Coronary artery (tissue), 2 donors: Measurements from ENCODE around the gene BRIX1.

Source experiments
- DNase-seq: peaks from one replicate; pipeline ENCODE4 v3.0.0-alpha.2; 2017; ENCODE audit warnings: low spot score
- H3K27ac ChIP-seq, 2 donors: fragments of 200-600 bp; sonication (generic); one replicate each; pipeline ENCODE4 v1.5.1; 2016 to 2019
- H3K4me3 ChIP-seq: fragments of 200-600 bp; sonication (generic); 2 replicates; pipeline ENCODE4 v1.5.1; 2016; ENCODE audit warnings: mild to moderate bottlenecking, moderate library complexity
- TF ChIP-seq, protein P1 (sequence below): fragments of 200-600 bp; sonication (generic); IDR thresholded peaks from one replicate; pipeline ENCODE4 v1.5.1; 2019; ENCODE audit warnings: antibody characterized with exemption

BRIX1 gene

GRCh38 chr5:34923694-34924461 lies 8.4 kb downstream of the BRIX1 start:
- H3K27ac ChIP-seq = no peak overlapping the region

GRCh38 chr5:34924462-34924765 lies 8.9 kb downstream of the BRIX1 start:
- Histone ChIP-seq H3K27ac (no peak overlapping the region), H3K4me3 (no peak overlapping the region)
- DNase-seq = no peak
- TF ChIP-seq, protein P1, sequence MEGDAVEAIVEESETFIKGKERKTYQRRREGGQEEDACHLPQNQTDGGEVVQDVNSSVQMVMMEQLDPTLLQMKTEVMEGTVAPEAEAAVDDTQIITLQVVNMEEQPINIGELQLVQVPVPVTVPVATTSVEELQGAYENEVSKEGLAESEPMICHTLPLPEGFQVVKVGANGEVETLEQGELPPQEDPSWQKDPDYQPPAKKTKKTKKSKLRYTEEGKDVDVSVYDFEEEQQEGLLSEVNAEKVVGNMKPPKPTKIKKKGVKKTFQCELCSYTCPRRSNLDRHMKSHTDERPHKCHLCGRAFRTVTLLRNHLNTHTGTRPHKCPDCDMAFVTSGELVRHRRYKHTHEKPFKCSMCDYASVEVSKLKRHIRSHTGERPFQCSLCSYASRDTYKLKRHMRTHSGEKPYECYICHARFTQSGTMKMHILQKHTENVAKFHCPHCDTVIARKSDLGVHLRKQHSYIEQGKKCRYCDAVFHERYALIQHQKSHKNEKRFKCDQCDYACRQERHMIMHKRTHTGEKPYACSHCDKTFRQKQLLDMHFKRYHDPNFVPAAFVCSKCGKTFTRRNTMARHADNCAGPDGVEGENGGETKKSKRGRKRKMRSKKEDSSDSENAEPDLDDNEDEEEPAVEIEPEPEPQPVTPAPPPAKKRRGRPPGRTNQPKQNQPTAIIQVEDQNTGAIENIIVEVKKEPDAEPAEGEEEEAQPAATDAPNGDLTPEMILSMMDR = no peak

More at GRCh38 chr5:34923694-34924461, 8.4 kb downstream of the BRIX1 start:
- no peak for DNase-seq
- TF ChIP-seq, protein P1 = no peak
- H3K4me3 ChIP-seq = no peak overlapping the region

DNA sequence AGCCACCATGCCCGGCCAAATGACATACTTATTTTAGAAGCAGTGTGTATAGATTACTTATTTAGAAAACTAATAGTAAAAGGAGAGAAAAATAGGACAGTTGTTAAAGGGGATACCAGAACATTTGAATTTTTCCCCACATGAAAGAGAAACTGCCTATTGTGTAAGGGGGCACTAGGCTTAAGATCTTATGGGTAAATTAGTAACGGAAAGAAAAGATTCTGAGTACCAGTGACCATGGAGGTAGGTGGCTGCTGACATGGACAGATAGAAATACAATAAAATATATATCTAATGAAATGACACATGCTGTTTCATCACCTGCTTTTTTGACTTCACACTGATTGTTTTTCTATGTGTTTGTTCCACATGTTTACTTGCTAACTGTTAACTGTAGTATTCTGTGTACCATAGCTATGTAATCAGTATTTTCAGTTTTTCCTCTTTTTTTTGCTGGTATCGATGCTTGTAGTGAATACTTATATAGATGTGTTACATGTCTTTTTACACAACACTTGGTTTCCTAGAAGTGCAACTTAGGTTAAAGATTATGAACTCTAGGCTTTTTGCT lies 10.9 kb downstream of the BRIX1 start:
- DNase-seq = no peak
- TF ChIP-seq, protein P1 = no peak
- H3K27ac ChIP-seq = no peak overlapping the region
- H3K4me3 ChIP-seq = no peak overlapping the region

- H3K27ac ChIP-seq = no peak overlapping the region
- no peak overlapping the region for H3K4me3 ChIP-seq
- DNase-seq = no peak
- TF ChIP-seq, protein P1 = no peak
These were observed 12.3 kb downstream of the BRIX1 start for GRCh38 chr5:34927785-34928184.

DNA sequence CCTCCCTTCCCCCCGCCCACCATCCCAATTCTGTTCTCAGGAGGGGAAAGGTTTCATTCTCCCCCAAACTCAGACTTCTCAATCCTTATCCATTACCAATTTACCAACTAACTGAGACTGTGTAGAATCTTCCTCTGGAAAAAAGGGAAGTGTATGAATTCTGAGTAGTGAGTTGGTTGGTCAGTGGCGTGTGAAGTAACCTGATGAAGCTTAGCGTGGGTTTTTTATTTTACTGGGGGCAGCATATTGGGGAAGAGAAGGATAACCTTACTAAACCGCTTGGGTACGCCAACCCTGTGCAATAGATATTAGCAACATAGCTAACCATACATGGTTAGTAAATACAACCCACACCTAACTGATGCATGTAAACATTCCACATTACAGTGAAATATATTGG lies 12.8 kb downstream of the BRIX1 start:
- no peak overlapping the region for H3K27ac ChIP-seq
- no peak overlapping the region for H3K4me3 ChIP-seq
- DNase-seq = no peak
- TF ChIP-seq, protein P1 = no peak

DNA sequence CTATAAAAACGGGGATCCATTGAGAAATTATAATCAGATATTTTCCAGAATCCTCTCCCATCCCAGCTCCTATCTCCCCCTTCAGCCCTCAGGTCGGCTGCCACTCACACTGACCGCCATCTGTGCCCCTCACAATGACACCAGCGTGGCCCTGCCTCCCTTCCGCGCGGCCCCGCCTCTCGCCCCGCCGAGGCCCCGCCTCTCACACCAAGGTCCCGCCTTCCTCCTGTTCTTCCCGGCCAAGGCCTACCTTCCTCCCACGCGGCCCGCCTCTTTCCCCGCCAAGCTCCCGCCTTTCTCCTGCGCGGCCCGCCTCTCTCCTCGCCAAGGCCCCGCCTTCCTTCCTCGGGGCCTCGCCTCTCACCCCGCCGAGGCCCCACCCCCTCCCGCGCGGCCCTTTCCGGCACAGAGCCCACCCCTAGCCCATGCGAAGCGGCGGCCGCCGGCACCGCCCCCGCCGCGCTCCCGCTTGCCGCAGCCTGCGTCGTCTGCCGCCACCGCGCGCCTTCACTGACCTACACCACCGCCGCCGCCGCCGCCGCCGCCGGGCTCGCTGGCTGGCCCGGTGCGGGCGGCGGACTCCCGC lies 13.7 kb downstream of the BRIX1 start, which contains the start of gene DNAJC21:
TSS of gene DNAJC21 (plus strand) at position 426 of the 586 bp plus-strand sequence. CDS start 261 bp downstream, outside the sequence.
- peak; percentile 98 for DNase-seq
- TF ChIP-seq, protein P1 = no peak
- H3K27ac ChIP-seq = peak within 1 kb of the TSS; percentile 98
- H3K4me3 ChIP-seq = peak within 1 kb of the TSS; percentile 96
